ENCODE data around the gene RPAIN.
A peak's percentile ranks its signal among the peaks of the same experiment; 100 is the strongest.

RPAIN gene

DNA sequence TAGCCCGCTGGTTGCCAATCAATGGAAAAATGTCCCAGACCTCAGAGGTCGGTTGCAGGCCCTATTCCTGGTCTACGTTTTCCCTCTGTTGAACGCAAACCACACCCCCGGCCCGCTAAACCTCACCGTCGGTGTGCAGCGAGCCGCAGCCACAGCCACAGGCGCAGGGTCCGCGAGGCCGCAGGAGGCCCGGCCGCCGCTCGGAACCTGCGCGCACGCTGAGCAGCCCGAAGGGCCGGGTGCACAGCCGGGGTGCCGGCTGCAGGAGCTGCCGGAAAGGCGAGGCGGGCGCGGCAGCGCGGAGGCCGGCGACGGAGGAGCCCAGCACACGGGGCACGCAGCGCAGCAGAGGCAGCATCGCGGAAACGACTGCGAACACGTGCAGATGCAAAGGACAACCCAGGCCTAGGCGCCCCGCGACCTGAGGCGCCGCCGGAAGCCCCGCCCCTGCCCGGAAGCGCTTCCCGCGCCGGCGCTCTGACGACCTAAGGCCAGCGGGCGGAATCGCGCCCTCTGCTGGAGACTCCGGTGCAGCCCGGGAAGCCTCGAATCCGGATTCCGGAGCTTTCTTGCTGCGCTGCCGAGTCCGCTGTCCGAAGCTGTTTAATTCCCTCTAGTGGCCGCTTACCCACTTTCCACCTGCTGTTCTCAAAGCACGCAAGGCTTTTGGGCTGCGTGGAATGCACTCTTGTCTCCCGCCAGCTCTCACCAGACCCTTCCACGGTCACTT, 18.9 kb downstream of the RPAIN start, which contains the start of gene C1QBP:
TSS of gene C1QBP (minus strand) at position 440 of the 730 bp plus-strand sequence. CDS start at position 358, 82 bp downstream.
- H3K4me3 ChIP-seq (replicated peaks; ENCODE audit: low read depth, low read length) = peak within 1 kb of the TSS; percentile 85
- peak; percentile 94 for TF ChIP-seq CTCF (IDR thresholded peaks at IDR 0.05; ENCODE audit: insufficient read depth, low read length, poor library complexity, severe bottlenecking)
- peak; percentile 97 for DNase-seq (ENCODE audit: extremely low read depth, insufficient read length)
- H3K27me3 ChIP-seq (replicated peaks; ENCODE audit: control insufficient read depth, insufficient read depth, low read length) = no peaks in the 10 kb centered on the region
- peaks cover 13% of the 10 kb centered on the region for H3K36me3 ChIP-seq (ENCODE audit: control insufficient read depth, insufficient read depth, low read length)

- no peaks in the 10 kb centered on the region for H3K27me3 ChIP-seq (replicated peaks; ENCODE audit: control insufficient read depth, insufficient read depth, low read length)
- H3K4me3 ChIP-seq (replicated peaks; ENCODE audit: low read depth, low read length) = peak overlapping the region; percentile 35
- DNase-seq (ENCODE audit: extremely low read depth, insufficient read length) = no peak
- peaks cover 11% of the 10 kb centered on the region for H3K36me3 ChIP-seq (ENCODE audit: control insufficient read depth, insufficient read depth, low read length)
- no peak for TF ChIP-seq CTCF (IDR thresholded peaks at IDR 0.05; ENCODE audit: insufficient read depth, low read length, poor library complexity, severe bottlenecking)
Measured at GRCh38 chr17:5439446-5439764, 19.4 kb downstream of the RPAIN start.

DNA sequence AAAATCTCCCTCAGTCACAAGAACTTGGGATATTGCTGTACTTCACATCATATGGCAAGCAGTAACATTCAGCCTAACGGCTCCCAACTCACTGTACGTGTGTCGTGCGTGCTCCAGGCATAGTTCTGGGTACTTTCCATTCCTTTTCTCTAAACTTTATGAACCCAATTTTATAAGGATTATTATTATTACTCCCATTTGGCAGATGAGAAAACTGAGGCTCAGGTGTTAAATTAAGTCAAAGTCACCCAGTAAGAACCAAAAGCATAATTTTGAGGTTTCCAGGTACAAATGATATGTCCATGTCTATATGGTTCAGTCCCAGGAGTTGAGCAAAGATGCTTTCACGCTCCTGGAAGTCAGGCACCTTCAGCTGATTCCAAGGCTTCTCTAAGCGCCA, 23.7 kb downstream of the RPAIN start:
- DNase-seq (ENCODE audit: extremely low read depth, insufficient read length) = no peak
- Histone ChIP-seq H3K27me3 (replicated peaks; ENCODE audit: control insufficient read depth, insufficient read depth, low read length) (no peaks in the 10 kb centered on the region), H3K4me3 (replicated peaks; ENCODE audit: low read depth, low read length) (no peak overlapping the region), H3K36me3 (ENCODE audit: control insufficient read depth, insufficient read depth, low read length) (peaks cover 13% of the 10 kb centered on the region)
- no peak for TF ChIP-seq CTCF (IDR thresholded peaks at IDR 0.05; ENCODE audit: insufficient read depth, low read length, poor library complexity, severe bottlenecking)

DNA sequence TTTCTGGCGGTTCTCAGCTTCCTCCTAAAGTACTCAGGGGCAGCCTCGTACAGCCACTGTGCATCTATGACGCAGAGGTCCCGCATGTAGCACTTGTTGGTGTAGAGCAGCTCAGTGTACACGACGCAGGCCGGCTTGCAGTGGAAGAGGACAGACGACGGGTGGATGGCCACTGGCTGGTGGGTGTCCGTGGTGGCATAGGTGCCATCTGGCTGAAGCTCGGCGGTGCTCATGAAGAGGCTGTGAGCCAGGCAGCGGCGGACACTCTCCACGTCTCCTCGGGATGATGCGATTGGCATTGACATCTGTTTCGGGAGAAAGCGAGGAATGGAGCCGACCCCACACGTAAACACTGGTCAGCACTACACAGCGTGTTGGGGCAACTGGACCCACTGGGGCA, 24.2 kb downstream of the RPAIN start:
- no peaks in the 10 kb centered on the region for H3K27me3 ChIP-seq (replicated peaks; ENCODE audit: control insufficient read depth, insufficient read depth, low read length)
- DNase-seq (ENCODE audit: extremely low read depth, insufficient read length) = no peak
- no peak for TF ChIP-seq CTCF (IDR thresholded peaks at IDR 0.05; ENCODE audit: insufficient read depth, low read length, poor library complexity, severe bottlenecking)
- H3K36me3 ChIP-seq (ENCODE audit: control insufficient read depth, insufficient read depth, low read length) = peaks cover 13% of the 10 kb centered on the region
- H3K4me3 ChIP-seq (replicated peaks; ENCODE audit: low read depth, low read length) = no peak overlapping the region

DNA sequence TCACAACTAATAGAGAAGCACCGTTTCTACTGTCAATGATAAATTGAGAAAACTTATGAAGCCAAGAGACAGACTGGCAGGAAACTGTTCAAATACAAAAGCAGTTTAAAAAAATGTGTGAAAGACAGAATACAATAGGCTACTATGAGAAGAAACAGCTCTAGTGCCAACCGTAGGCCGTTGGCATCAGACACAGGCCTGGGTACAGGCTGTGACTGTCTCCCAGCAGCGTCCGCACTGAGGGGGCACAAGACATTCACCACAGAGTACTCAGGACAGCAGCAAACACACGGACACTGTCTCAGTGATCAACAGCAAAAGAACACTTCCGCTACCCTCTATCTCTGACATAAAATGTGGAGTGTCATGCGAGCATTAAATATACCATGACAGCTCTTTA, 26.8 kb downstream of the RPAIN start:
- DNase-seq (ENCODE audit: extremely low read depth, insufficient read length) = no peak
- peaks cover 13% of the 10 kb centered on the region for H3K36me3 ChIP-seq (ENCODE audit: control insufficient read depth, insufficient read depth, low read length)
- no peak for TF ChIP-seq CTCF (IDR thresholded peaks at IDR 0.05; ENCODE audit: insufficient read depth, low read length, poor library complexity, severe bottlenecking)

More for the DNA sequence above, 26.8 kb downstream of the RPAIN start:
- Histone ChIP-seq H3K27me3 (replicated peaks; ENCODE audit: control insufficient read depth, insufficient read depth, low read length) (no peaks in the 10 kb centered on the region), H3K4me3 (replicated peaks; ENCODE audit: low read depth, low read length) (no peak overlapping the region)

Measured in GM06990 (cell line).